ENCODE data around the gene MYD88.

DNA sequence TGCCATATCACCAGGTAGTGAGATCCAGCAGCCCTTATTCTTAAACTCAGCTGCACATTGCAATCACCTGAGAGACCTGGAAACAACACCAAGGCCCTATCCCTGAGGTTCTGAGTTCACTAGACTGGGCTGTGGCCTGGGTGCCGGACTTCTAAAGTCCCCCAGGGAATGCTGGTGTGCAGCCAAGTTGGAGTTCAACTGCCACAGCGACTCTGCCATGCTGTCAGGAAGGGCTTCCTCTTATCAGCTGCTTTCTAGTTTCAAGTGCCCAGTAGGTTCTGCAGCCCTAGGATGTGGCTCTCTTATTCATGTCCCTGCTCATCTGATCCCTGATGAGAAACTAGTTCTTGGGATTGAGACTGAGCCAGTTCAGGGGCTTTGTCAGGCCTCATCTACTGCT is 49.3 kb upstream of the MYD88 start:
- TF ChIP-seq ELF4 (CRISPR knock-in tag; IDR thresholded peaks at IDR 0.05; ENCODE audit: low read depth) (no peak), TCF7 (CRISPR knock-in tag; IDR thresholded peaks at IDR 0.05; ENCODE audit: low read depth) (no peak), KAT7 (CRISPR knock-in tag; IDR thresholded peaks at IDR 0.05; ENCODE audit: borderline replicate concordance) (no peak), ESRRA (CRISPR knock-in tag; IDR thresholded peaks at IDR 0.05; ENCODE audit: borderline replicate concordance) (no peak), ZNF512 (CRISPR knock-in tag; IDR thresholded peaks at IDR 0.05; ENCODE audit: borderline replicate concordance) (no peak), NR2C2 (CRISPR knock-in tag; IDR thresholded peaks at IDR 0.05) (no peak), NFYB (CRISPR knock-in tag; conservative IDR thresholded peaks at IDR 0.05; ENCODE audit: low read depth) (no peak), ZNF671 (CRISPR knock-in tag; IDR thresholded peaks at IDR 0.05) (no peak), USF2 (CRISPR knock-in tag; IDR thresholded peaks at IDR 0.05) (no peak), TEAD4 (CRISPR knock-in tag; IDR thresholded peaks at IDR 0.05) (no peak)
- TF ChIP-seq, protein P1, sequence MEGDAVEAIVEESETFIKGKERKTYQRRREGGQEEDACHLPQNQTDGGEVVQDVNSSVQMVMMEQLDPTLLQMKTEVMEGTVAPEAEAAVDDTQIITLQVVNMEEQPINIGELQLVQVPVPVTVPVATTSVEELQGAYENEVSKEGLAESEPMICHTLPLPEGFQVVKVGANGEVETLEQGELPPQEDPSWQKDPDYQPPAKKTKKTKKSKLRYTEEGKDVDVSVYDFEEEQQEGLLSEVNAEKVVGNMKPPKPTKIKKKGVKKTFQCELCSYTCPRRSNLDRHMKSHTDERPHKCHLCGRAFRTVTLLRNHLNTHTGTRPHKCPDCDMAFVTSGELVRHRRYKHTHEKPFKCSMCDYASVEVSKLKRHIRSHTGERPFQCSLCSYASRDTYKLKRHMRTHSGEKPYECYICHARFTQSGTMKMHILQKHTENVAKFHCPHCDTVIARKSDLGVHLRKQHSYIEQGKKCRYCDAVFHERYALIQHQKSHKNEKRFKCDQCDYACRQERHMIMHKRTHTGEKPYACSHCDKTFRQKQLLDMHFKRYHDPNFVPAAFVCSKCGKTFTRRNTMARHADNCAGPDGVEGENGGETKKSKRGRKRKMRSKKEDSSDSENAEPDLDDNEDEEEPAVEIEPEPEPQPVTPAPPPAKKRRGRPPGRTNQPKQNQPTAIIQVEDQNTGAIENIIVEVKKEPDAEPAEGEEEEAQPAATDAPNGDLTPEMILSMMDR (IDR thresholded peaks at IDR 0.05): no peak
- TF ChIP-seq, protein P2, sequence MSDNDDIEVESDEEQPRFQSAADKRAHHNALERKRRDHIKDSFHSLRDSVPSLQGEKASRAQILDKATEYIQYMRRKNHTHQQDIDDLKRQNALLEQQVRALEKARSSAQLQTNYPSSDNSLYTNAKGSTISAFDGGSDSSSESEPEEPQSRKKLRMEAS (CRISPR knock-in tag; IDR thresholded peaks at IDR 0.05): no peak
